SK-N-SH (cell line): Measurements from ENCODE around the gene ASAP2. TPM values are rescaled to one million over a fixed set of nuclear protein-coding genes. Genes with fewer than 3 reads are reported as not detected.

Source experiments
- CTCF ChIA-PET: fragments of 300-600, 350-600 bp; formaldehyde crosslinking; extraction: SDS; loops from one replicate; lab custom pipeline; 2021; lab: Yijun Ruan, JAX
- POLR2A ChIA-PET: fragments of 350-600 bp; sonication (Branson Sonifier 250); formaldehyde crosslinking; extraction: SDS; loops from one replicate; lab custom pipeline; 2020; ENCODE audit warnings: antibody characterized with exemption, inconsistent platforms; lab: Yijun Ruan, JAX
- DNase-seq: peaks from one replicate; pipeline ENCODE4 v3.0.0; 2012
- H2AFZ ChIP-seq: fragments of 200-600 bp; sonication (generic); 2 replicates; pipeline ENCODE4 v1.8.1; 2016; ENCODE audit warnings: antibody characterized with exemption, mild to moderate bottlenecking, low read depth
- H3F3A ChIP-seq: fragments of 200-600 bp; sonication (generic); replicated peaks from 2 replicates; pipeline ENCODE3; 2016; ENCODE audit warnings: antibody characterized with exemption, mild to moderate bottlenecking; ENCODE audit not compliant: insufficient read depth
- H3K27ac ChIP-seq, 2 experiments: fragments of 200-500 bp in 1 of 2; fragments of 200-600 bp in 1 of 2; sonication (Bioruptor generic) in 1 of 2; sonication (generic), shearing (Covaris generic) in 1 of 2; 2 replicates each; pipeline versions ENCODE4 v1.5.1 to v1.6.1; 2014 to 2016; ENCODE audit warnings: low read depth in 2 of 2, inconsistent platforms in 1 of 2, low read length in 1 of 2, mild to moderate bottlenecking in 1 of 2, mixed read lengths in 1 of 2
- H3K27me3 ChIP-seq: fragments of 200-600 bp; sonication (generic), shearing (Covaris generic); 2 replicates; pipeline ENCODE4 v1.6.1; 2016; ENCODE audit warnings: mixed run types; ENCODE audit not compliant: insufficient read depth
- H3K36me3 ChIP-seq, 2 experiments: fragments of 200-500 bp in 1 of 2; fragments of 200-600 bp in 1 of 2; sonication (Bioruptor generic) in 1 of 2; sonication (generic) in 1 of 2; replicated peaks in 1 of 2; 2 replicates each; pipeline versions ENCODE3 to v1.5.1; 2014 to 2016; ENCODE audit warnings: low read length in 1 of 2, mild to moderate bottlenecking in 1 of 2; ENCODE audit not compliant: insufficient read depth in 2 of 2, control insufficient read depth in 1 of 2
- H3K4me1 ChIP-seq, 2 experiments: fragments of 200-500 bp in 1 of 2; fragments of 200-600 bp in 1 of 2; sonication (Bioruptor generic) in 1 of 2; sonication (generic), shearing (Covaris generic) in 1 of 2; 2 replicates each; pipeline versions ENCODE4 v1.5.1 to v1.6.1; 2014 to 2016; ENCODE audit warnings: low read depth in 1 of 2, low read length in 1 of 2, mixed run types in 1 of 2; ENCODE audit not compliant: insufficient read depth in 2 of 2, control insufficient read depth in 1 of 2
- H3K4me2 ChIP-seq: fragments of 200-600 bp; sonication (generic), shearing (Covaris generic); 2 replicates; pipeline ENCODE4 v1.6.1; 2017; ENCODE audit warnings: mixed run types
- H3K4me3 ChIP-seq, 2 experiments: fragments of 200-500 bp in 1 of 2; fragments of 200-600 bp in 1 of 2; sonication (Bioruptor generic) in 1 of 2; sonication (generic), shearing (Covaris generic) in 1 of 2; 2 replicates each; pipeline versions ENCODE4 v1.5.1 to v1.8.1; 2014 to 2016; ENCODE audit warnings: low read depth in 2 of 2, inconsistent platforms in 1 of 2, low read length in 1 of 2, mild to moderate bottlenecking in 1 of 2, mixed read lengths in 1 of 2, moderate library complexity in 1 of 2
- H3K79me2 ChIP-seq: fragments of 200-600 bp; sonication (generic); 2 replicates; pipeline ENCODE4 v1.8.1; 2017; ENCODE audit warnings: mild to moderate bottlenecking; ENCODE audit not compliant: insufficient read depth
- H3K9ac ChIP-seq: fragments of 200-600 bp; sonication (generic); 2 replicates; pipeline ENCODE4 v1.6.1; 2017; ENCODE audit warnings: mixed run types
- H3K9me2 ChIP-seq: fragments of 200-600 bp; sonication (generic); 2 replicates; pipeline ENCODE4 v1.6.1; 2017; ENCODE audit warnings: mixed run types
- H3K9me3 ChIP-seq: fragments of 200-600 bp; sonication (generic); 2 replicates; pipeline ENCODE4 v1.6.1; 2017; ENCODE audit warnings: mixed run types, mild to moderate bottlenecking, moderate library complexity
- H4K20me1 ChIP-seq: fragments of 200-600 bp; sonication (generic); 2 replicates; pipeline ENCODE4 v1.6.1; 2017; ENCODE audit warnings: mild to moderate bottlenecking, mixed run types; ENCODE audit not compliant: insufficient read depth
- CHD2 ChIP-seq: fragments of 150-350 bp; IDR thresholded peaks from 2 replicates; pipeline ENCODE4 v1.6.1; 2018; ENCODE audit warnings: low read length; ENCODE audit not compliant: partially characterized antibody
- EP300 ChIP-seq, 2 experiments: IDR thresholded peaks; 2 replicates each; pipeline versions ENCODE4 v1.4.0 to v1.6.1; 2012; ENCODE audit warnings: borderline replicate concordance in 1 of 2, low read depth in 1 of 2, low read length in 1 of 2
- EZH2phosphoT487 ChIP-seq: fragments of 200-600 bp; sonication (generic); IDR thresholded peaks from 2 replicates; pipeline ENCODE4 v1.6.1; 2017; ENCODE audit warnings: low read depth, mixed run types, mild to moderate bottlenecking, antibody characterized with exemption, moderate library complexity, borderline replicate concordance
- FOXM1 ChIP-seq: IDR thresholded peaks from 2 replicates; pipeline ENCODE4 v1.4.0; 2012; ENCODE audit warnings: low read depth, mild to moderate bottlenecking
- MEF2A ChIP-seq: IDR thresholded peaks from 2 replicates; pipeline ENCODE4 v1.4.0; 2012; ENCODE audit warnings: low read depth, borderline replicate concordance
- NFIC ChIP-seq: IDR thresholded peaks from 2 replicates; pipeline ENCODE4 v1.4.0; 2012; ENCODE audit warnings: borderline replicate concordance
- POLR2AphosphoS5 ChIP-seq: IDR thresholded peaks from 2 replicates; pipeline ENCODE4 v1.6.1; 2012; ENCODE audit warnings: low read depth, low read length
- RAD21 ChIP-seq: IDR thresholded peaks from 2 replicates; pipeline ENCODE4 v1.6.1; 2012; ENCODE audit warnings: mild to moderate bottlenecking, low read length
- RCOR1 ChIP-seq: fragments of 150-350 bp; IDR thresholded peaks from 2 replicates; pipeline ENCODE4 v1.6.1; 2017; ENCODE audit warnings: antibody characterized with exemption, low read length
- RFX5 ChIP-seq: IDR thresholded peaks from 2 replicates; pipeline ENCODE4 v1.6.1; 2012; ENCODE audit warnings: mild to moderate bottlenecking, improper control_type of control experiment, low read length
- TCF12 ChIP-seq: IDR thresholded peaks from 2 replicates; pipeline ENCODE4 v1.4.0; 2012
- YY1 ChIP-seq: IDR thresholded peaks from 2 replicates; pipeline ENCODE4 v1.4.0; 2012; ENCODE audit warnings: low read depth, mild to moderate bottlenecking
- ZBTB33 ChIP-seq: IDR thresholded peaks from 2 replicates; pipeline ENCODE4 v1.4.0; 2012; ENCODE audit warnings: low read depth, borderline replicate concordance
- WGBS: methylation state at CpG from one replicate; pipeline ENCODE4 v1.1.6; 2017; ENCODE audit warnings: low lambda C conversion rate; 5-methylcytosine and 5-hydroxymethylcytosine counted together
- polyA plus RNA-seq, 3 experiments: library from polyadenylated mRNA; depleted of rRNA; stranded (reverse); fragments of >200 nt; gene quantifications; 2 replicates each; pipeline ENCODE4 v1.2.3, GENCODE V29; 2012
- TF ChIP-seq, protein P1 (sequence below): IDR thresholded peaks from 2 replicates; pipeline ENCODE4 v1.6.1; 2012; ENCODE audit warnings: mild to moderate bottlenecking, low read depth, low read length, moderate library complexity

ASAP2 gene
- polyA plus RNA-seq, 1 of the 3 experiments (the other 2 are of a cell fraction), result 37.9 TPM

GRCh38 chr2:9355716-9356115 lies 149.1 kb downstream of the ASAP2 start:
- no peak overlapping the region for H3K27ac ChIP-seq
- H3K9ac ChIP-seq, result no peak overlapping the region
- peaks cover 16% of the 10 kb centered on the region for H3F3A ChIP-seq
- H3K36me3 ChIP-seq, result peaks cover 88 to 92% of the 10 kb centered on the region in 2 experiments
- DNase-seq, result no peak
- no peaks in the 10 kb centered on the region; a peak in 1 of 4 replicates for H3K4me1 ChIP-seq
- H2AFZ ChIP-seq, result no peak overlapping the region
- no peaks in the 10 kb centered on the region for H4K20me1 ChIP-seq
- H3K79me2 ChIP-seq, result peaks cover 3% of the 10 kb centered on the region; the same call in 1 of the 2 replicates
- ChIA-PET POLR2A (no interaction called here), CTCF (interaction anchor here (1.2 to 1.9 kb wide), 6 partner anchors 11 to 216 kb away, joined by 3 to 4 read pairs (median 4); no protein-coding TSS in a partner anchor)
- no peaks in the 10 kb centered on the region for H3K27me3 ChIP-seq
- no peaks in the 10 kb centered on the region for H3K9me2 ChIP-seq
- H3K4me2 ChIP-seq, result no peak overlapping the region
- TF ChIP-seq MEF2A (no peak), YY1 (no peak), RAD21 (no peak), ZBTB33 (no peak), TCF12 (no peak), POLR2AphosphoS5 (no peak), EZH2phosphoT487 (no peak), RFX5 (no peak), RCOR1 (no peak), FOXM1 (no peak), NFIC (no peak), CHD2 (no peak), EP300 (IDR thresholded peaks at IDR 0.05; ENCODE audit: borderline replicate concordance in 1 of 2, low read depth in 1 of 2, low read length in 1 of 2) (no peak)
- TF ChIP-seq, protein P1, sequence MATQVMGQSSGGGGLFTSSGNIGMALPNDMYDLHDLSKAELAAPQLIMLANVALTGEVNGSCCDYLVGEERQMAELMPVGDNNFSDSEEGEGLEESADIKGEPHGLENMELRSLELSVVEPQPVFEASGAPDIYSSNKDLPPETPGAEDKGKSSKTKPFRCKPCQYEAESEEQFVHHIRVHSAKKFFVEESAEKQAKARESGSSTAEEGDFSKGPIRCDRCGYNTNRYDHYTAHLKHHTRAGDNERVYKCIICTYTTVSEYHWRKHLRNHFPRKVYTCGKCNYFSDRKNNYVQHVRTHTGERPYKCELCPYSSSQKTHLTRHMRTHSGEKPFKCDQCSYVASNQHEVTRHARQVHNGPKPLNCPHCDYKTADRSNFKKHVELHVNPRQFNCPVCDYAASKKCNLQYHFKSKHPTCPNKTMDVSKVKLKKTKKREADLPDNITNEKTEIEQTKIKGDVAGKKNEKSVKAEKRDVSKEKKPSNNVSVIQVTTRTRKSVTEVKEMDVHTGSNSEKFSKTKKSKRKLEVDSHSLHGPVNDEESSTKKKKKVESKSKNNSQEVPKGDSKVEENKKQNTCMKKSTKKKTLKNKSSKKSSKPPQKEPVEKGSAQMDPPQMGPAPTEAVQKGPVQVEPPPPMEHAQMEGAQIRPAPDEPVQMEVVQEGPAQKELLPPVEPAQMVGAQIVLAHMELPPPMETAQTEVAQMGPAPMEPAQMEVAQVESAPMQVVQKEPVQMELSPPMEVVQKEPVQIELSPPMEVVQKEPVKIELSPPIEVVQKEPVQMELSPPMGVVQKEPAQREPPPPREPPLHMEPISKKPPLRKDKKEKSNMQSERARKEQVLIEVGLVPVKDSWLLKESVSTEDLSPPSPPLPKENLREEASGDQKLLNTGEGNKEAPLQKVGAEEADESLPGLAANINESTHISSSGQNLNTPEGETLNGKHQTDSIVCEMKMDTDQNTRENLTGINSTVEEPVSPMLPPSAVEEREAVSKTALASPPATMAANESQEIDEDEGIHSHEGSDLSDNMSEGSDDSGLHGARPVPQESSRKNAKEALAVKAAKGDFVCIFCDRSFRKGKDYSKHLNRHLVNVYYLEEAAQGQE, result no peak
- H3K4me3 ChIP-seq, result no peak overlapping the region
- H3K9me3 ChIP-seq, result no peaks in the 10 kb centered on the region
- WGBS, result 87% methylated on average over 4 of the region's 4 CpGs
